Testis (tissue), 3 donors: ENCODE data around the gene RSPRY1. TPM values are rescaled to one million over a fixed set of nuclear protein-coding genes. Genes with fewer than 3 reads are reported as not detected.
"Not testable (repeated sequence)": the region's sequence is repeated elsewhere in the genome, so short reads cannot be mapped to it uniquely, and the experiment has no call there.

ENCODE experiments used
- DNase-seq: peaks from one replicate; pipeline ENCODE4 v3.0.0-alpha.2; 2019
- H3K27ac ChIP-seq, 2 donors: fragments of 200-600 bp; sonication (generic); one replicate each; pipeline ENCODE4 v1.5.1; 2019
- H3K27me3 ChIP-seq: fragments of 200-600 bp; sonication (generic); one replicate; pipeline ENCODE4 v1.5.1; 2019
- H3K36me3 ChIP-seq: fragments of 200-600 bp; sonication (generic); one replicate; pipeline ENCODE4 v1.5.1; 2017; ENCODE audit warnings: low read depth; ENCODE audit errors: missing control alignments
- H3K4me1 ChIP-seq: fragments of 200-600 bp; sonication (generic); one replicate; pipeline ENCODE4 v1.5.1; 2019
- H3K4me3 ChIP-seq, 2 donors: fragments of 200-600 bp; sonication (generic); one replicate each; pipeline ENCODE4 v1.5.1; 2017 to 2019
- H3K9me3 ChIP-seq: fragments of 200-600 bp; sonication (generic); one replicate; pipeline ENCODE4 v1.5.1; 2017
- POLR2A ChIP-seq: fragments of 450-650 bp; IDR thresholded peaks from one replicate; pipeline ENCODE4 v1.6.1; 2017; ENCODE audit warnings: antibody characterized with exemption, mild to moderate bottlenecking, moderate library complexity
- WGBS, 2 donors: methylation state at CpG; one replicate each; pipeline ENCODE4 v1.1.5; 2018; 5-methylcytosine and 5-hydroxymethylcytosine counted together
- intact Hi-C: fragments of 100-400 bp; cut with DNase I; formaldehyde crosslinking; loops from one replicate; pipeline ENCODE4 v1.15.1; 2023; ENCODE audit warnings: low total_unique reads
- polyA plus RNA-seq: library from polyadenylated mRNA; stranded (reverse); fragments of 350-450 nt; fragmentation: Illumina TruSeq; extraction: RNeasy Lipid Tissue Mini Kit (QIAGEN cat#74804); gene quantifications from one replicate; pipeline ENCODE4 v1.2.3, GENCODE V29; 2014; ENCODE audit warnings: low read depth, low replicate concordance; ENCODE audit not compliant: insufficient read depth
- total RNA-seq, 2 donors: library from RNA; depleted of rRNA; stranded (reverse); fragments of >200 nt; gene quantifications; one replicate each; pipeline ENCODE4 v1.2.3, GENCODE V29; 2016
- TF ChIP-seq, protein P1 (sequence below), 3 experiments: fragments of 450-650 bp in 2 of 3; fragments of 200-600 bp in 1 of 3; sonication (generic) in 1 of 3; IDR thresholded peaks; one replicate each; pipeline ENCODE4 v1.5.1; 2016 to 2019; ENCODE audit warnings: antibody characterized with exemption in 3 of 3, mild to moderate bottlenecking in 2 of 3, moderate library complexity in 1 of 3

RSPRY1 gene
- total and polyA plus RNA-seq, 3 donors from 2014 or later, result 53.0 to 81.2 (median 73.3) TPM

DNA sequence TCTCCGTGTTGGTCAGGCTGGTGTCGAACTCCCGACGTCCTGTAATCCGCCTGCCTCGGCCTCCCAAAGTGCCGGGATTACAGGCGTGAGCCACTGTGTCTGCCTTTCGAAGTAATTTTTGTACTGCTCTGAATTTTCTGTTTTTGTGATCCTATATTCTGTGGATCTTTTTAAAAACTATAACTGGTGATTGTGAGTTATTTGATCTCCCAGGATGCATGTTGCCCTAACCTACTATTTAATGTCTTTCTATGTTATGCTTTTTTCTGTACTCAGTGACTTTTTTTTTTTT, 2.5 kb downstream of the RSPRY1 start:
- intact Hi-C loops, result no loop called here
- H3K27me3 ChIP-seq, result no peaks in the 10 kb centered on the region
- peaks cover 23% of the 10 kb centered on the region for H3K4me1 ChIP-seq
- H3K36me3 ChIP-seq, result no peaks in the 10 kb centered on the region
- no peak for TF ChIP-seq POLR2A
- TF ChIP-seq, protein P1, sequence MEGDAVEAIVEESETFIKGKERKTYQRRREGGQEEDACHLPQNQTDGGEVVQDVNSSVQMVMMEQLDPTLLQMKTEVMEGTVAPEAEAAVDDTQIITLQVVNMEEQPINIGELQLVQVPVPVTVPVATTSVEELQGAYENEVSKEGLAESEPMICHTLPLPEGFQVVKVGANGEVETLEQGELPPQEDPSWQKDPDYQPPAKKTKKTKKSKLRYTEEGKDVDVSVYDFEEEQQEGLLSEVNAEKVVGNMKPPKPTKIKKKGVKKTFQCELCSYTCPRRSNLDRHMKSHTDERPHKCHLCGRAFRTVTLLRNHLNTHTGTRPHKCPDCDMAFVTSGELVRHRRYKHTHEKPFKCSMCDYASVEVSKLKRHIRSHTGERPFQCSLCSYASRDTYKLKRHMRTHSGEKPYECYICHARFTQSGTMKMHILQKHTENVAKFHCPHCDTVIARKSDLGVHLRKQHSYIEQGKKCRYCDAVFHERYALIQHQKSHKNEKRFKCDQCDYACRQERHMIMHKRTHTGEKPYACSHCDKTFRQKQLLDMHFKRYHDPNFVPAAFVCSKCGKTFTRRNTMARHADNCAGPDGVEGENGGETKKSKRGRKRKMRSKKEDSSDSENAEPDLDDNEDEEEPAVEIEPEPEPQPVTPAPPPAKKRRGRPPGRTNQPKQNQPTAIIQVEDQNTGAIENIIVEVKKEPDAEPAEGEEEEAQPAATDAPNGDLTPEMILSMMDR (IDR thresholded peaks at IDR 0.05), result no peak
- no peak overlapping the region for H3K27ac ChIP-seq
- 77 to 81% methylated on average over 9 of the region's 9 CpGs for WGBS, 2 donors
- no peak for DNase-seq
- H3K4me3 ChIP-seq, result no peak overlapping the region
- H3K9me3 ChIP-seq, result no peaks in the 10 kb centered on the region

DNA sequence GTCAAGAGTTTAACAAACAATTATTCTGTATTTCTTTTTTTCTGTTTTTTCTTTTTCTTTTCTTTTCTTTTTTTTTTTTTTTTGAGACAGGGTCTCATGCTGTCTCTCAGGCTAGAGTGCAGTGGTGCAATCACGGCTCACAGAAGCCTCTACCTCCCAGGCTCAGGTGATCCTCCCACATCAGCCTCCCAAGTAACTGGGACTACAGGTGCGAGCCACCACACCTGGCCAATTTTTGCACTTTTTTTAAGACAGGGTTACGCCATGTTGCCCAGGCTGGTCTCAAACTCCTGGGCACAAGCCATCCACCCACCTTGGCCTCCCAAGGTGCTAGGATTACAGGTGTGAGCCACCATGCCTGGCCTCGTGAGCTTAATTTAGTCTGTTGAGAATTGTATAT, 3.4 kb downstream of the RSPRY1 start:
- DNase-seq, intact Hi-C loops, H3K27ac ChIP-seq, H3K36me3 ChIP-seq, H3K4me3 ChIP-seq, H3K9me3 ChIP-seq, H3K27me3 ChIP-seq: not testable (repeated sequence)
- WGBS, 2 donors, result 84 to 93% methylated on average over 4 of the region's 4 CpGs
- peaks cover 20% of the 10 kb centered on the region for H3K4me1 ChIP-seq

DNA sequence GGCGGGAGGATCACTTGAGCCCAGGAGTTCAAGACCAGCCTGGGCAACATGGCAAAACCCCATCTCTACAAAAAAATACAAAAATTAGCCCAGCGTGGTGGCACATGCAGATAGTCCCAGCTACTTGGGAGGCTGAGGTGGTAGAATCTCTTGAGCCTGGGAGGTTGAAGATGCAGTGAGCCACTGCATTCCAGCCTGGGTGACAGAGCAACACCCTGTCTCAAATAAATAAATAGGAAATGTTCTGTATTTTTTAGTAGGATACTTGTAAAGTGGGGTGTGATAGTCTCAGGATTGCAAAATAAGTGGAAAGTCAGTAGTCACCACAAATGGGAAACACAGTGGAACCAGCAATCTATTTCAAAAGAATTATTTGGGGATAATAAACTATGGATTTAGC, 4.0 kb downstream of the RSPRY1 start:
- H3K36me3 ChIP-seq, result no peaks in the 10 kb centered on the region
- no peaks in the 10 kb centered on the region for H3K27me3 ChIP-seq
- no peaks in the 10 kb centered on the region for H3K9me3 ChIP-seq
- H3K4me1 ChIP-seq, result peaks cover 20% of the 10 kb centered on the region
- TF ChIP-seq POLR2A, result no peak
- TF ChIP-seq, protein P1 (IDR thresholded peaks at IDR 0.05), result no peak
- intact Hi-C loops, result no loop called here
- DNase-seq, result no peak
- peak overlapping the region in 1 of 2 donors; percentile 11 for H3K27ac ChIP-seq
- H3K4me3 ChIP-seq, result no peak overlapping the region
- WGBS, 2 donors, result 85 to 100% methylated on average over 2 of the region's 2 CpGs

DNA sequence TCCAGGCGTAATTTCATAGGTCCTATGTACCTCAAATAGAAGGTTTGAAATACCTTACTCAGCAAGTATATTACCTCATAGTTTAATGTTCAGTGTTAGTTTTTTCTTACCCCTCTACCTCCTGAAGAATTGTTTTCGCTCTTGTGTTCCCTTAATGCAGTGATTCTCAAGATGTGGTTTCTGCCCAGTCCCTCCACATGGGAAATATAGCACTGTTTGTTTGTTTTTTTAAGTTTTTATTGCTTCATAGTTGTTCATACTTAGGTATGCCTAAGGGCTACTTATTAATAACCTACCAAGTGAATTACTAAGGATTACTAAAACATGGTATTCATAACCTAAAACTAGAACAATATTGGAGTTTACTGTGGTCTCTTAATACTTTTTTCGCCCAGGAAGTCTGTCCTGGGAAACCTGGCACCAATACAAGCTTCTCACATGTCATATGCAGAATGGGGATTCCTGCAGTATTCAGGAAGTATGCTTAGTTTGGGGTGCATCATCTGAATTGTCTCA, 5.0 kb downstream of the RSPRY1 start:
- Histone ChIP-seq H3K27ac (no peak overlapping the region), H3K9me3 (no peaks in the 10 kb centered on the region), H3K4me3 (no peak overlapping the region), H3K4me1 (peaks cover 22% of the 10 kb centered on the region), H3K27me3 (no peaks in the 10 kb centered on the region), H3K36me3 (no peaks in the 10 kb centered on the region)
- intact Hi-C loops, result no loop called here
- DNase-seq, result no peak
- TF ChIP-seq POLR2A, result no peak
- TF ChIP-seq, protein P1 (IDR thresholded peaks at IDR 0.05), result no peak
- 53 to 69% methylated on average over 3 of the region's 3 CpGs for WGBS, 2 donors

DNA sequence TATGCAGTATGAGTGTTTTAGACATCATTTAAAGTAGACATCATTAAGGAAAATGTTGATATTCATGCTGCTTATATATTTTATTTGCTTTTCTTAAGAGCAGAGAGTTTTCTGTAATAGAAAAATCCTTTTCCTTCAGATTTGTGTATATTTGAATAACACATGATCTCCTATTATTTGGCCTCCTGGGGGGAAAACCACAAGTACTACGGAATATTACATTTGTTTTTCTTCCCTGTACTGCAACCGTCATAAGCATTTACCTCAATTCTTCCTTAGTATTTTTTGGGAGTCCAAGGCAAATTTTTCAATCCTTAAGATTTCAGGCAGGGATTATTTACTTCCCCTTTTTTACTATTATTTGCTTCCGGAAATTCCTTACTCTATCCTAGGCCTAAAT, 6.0 kb downstream of the RSPRY1 start:
- DNase-seq, result no peak
- intact Hi-C loops, result no loop called here
- Histone ChIP-seq H3K4me3 (no peak overlapping the region), H3K27ac (no peak overlapping the region), H3K9me3 (no peaks in the 10 kb centered on the region), H3K27me3 (no peaks in the 10 kb centered on the region), H3K4me1 (peaks cover 25% of the 10 kb centered on the region), H3K36me3 (no peaks in the 10 kb centered on the region)
- WGBS, 2 donors, result 85 to 86% methylated on average over 3 of the region's 3 CpGs
- TF ChIP-seq, protein P1 (IDR thresholded peaks at IDR 0.05), result no peak
- no peak for TF ChIP-seq POLR2A
